Bronchial epithelial cell (primary cell): ENCODE measurements around the gene GRIA1. TPM values are rescaled to one million over a fixed set of nuclear protein-coding genes. Genes with fewer than 3 reads are reported as not detected.
A peak's percentile ranks its signal among the peaks of the same experiment; 100 is the strongest.

Experiments
- DNase-seq: peaks from one replicate; pipeline ENCODE4 v3.0.0-alpha.2; 2010; ENCODE audit warnings: low read depth
- FAIRE-seq: peaks from 2 replicates; lab custom pipeline; 2011; peaks lifted over from hg19 to GRCh38; lab: Jason Lieb, UNC
- H3K27me3 ChIP-seq: 2 replicates; pipeline ENCODE4 v1.5.1; 2011; ENCODE audit warnings: low read length; ENCODE audit not compliant: control insufficient read depth, insufficient read depth
- H3K36me3 ChIP-seq: 2 replicates; pipeline ENCODE4 v1.5.1; 2011; ENCODE audit warnings: low read length; ENCODE audit not compliant: control insufficient read depth, insufficient read depth
- H3K4me3 ChIP-seq: 2 replicates; pipeline ENCODE4 v1.5.1; 2011; ENCODE audit warnings: mild to moderate bottlenecking, low read depth, low read length, control low read depth
- CTCF ChIP-seq: IDR thresholded peaks from 2 replicates; pipeline ENCODE4 v1.5.1; 2011; ENCODE audit warnings: mild to moderate bottlenecking, moderate library complexity, low read length, control low read depth, inconsistent platforms; ENCODE audit not compliant: insufficient read depth, severe bottlenecking
- total RNA-seq: library from RNA; depleted of rRNA; stranded (reverse); fragments of >200 nt; gene quantifications from 2 replicates; pipeline ENCODE4 v1.2.1, GENCODE V29; 2014

The GRIA1 gene
- total RNA-seq, 1 donor from 2014 or later: not detected

- no peak for TF ChIP-seq CTCF
- no peak overlapping the region for H3K4me3 ChIP-seq
- H3K27me3 ChIP-seq: no peaks in the 10 kb centered on the region
- no peaks in the 10 kb centered on the region for H3K36me3 ChIP-seq
- no peak for DNase-seq
- FAIRE-seq: peak; percentile 62
Measured at GRCh38 chr5:153572411-153573145, 82.1 kb downstream of the GRIA1 start.

- peak; percentile 65 for DNase-seq
Measured at GRCh38 chr5:153573326-153574033, 83.0 kb downstream of the GRIA1 start.

GRCh38 chr5:153584126-153584959 lies 93.9 kb downstream of the GRIA1 start:
- Histone ChIP-seq H3K27me3 (no peaks in the 10 kb centered on the region), H3K36me3 (no peaks in the 10 kb centered on the region), H3K4me3 (no peak overlapping the region)
- no peak for TF ChIP-seq CTCF
- FAIRE-seq (no peak), DNase-seq (no peak)

More at GRCh38 chr5:153573326-153574033, 83.0 kb downstream of the GRIA1 start:
- Histone ChIP-seq H3K4me3 (no peak overlapping the region), H3K27me3 (no peaks in the 10 kb centered on the region), H3K36me3 (no peaks in the 10 kb centered on the region)
- TF ChIP-seq CTCF: no peak
- no peak for FAIRE-seq

GRCh38 chr5:153584960-153585359 lies 94.5 kb downstream of the GRIA1 start:
- no peak for TF ChIP-seq CTCF
- H3K27me3 ChIP-seq: no peaks in the 10 kb centered on the region
- FAIRE-seq (no peak), DNase-seq (no peak)
- H3K36me3 ChIP-seq: no peaks in the 10 kb centered on the region
- no peak overlapping the region for H3K4me3 ChIP-seq

- DNase-seq: no peak
- TF ChIP-seq CTCF: no peak
- no peaks in the 10 kb centered on the region for H3K36me3 ChIP-seq
- H3K27me3 ChIP-seq: no peaks in the 10 kb centered on the region
- FAIRE-seq: no peak
- no peak overlapping the region for H3K4me3 ChIP-seq
Measured at GRCh38 chr5:153585622-153586277, 95.3 kb downstream of the GRIA1 start.
